ENCODE measurements around the gene CEP295NL. TPM values are rescaled to one million over a fixed set of nuclear protein-coding genes. Genes with fewer than 3 reads are reported as not detected.

Gene CEP295NL
- not detected in 2 replicates for polyA plus RNA-seq

GRCh38 chr17:78903101-78903779 is at the start of gene CEP295NL:
CEP295NL (minus strand) TSS chr17:78903201; CDS start chr17:78901828, 1,373 bp downstream.

GRCh38 chr17:78925234-78925633 is 22.2 kb upstream of the CEP295NL start, which contains the start of gene TIMP2:
TIMP2 (minus strand) TSS chr17:78925387; CDS start chr17:78925088, 299 bp downstream.

GRCh38 chr17:78840780-78841611 is 62.0 kb downstream of the CEP295NL start, which contains the start of gene USP36:
USP36 (minus strand) TSS chr17:78840814; CDS start chr17:78836363, 4,451 bp downstream.

Other genes starting within 250 kb of the CEP295NL start
- gene CYTH1, start 120.9 kb downstream of the CEP295NL start, polyA plus RNA-seq: 4.4 and 7.8 TPM in 2 replicates
- gene USP36, start 62.4 kb downstream of the CEP295NL start, polyA plus RNA-seq: 9.6 and 10.5 TPM in 2 replicates
- 8.4 and 15.3 TPM in 2 replicates for gene TIMP2, start 22.2 kb upstream of the CEP295NL start, polyA plus RNA-seq
- 27.1 and 29.0 TPM in 2 replicates for gene LGALS3BP, start 76.7 kb upstream of the CEP295NL start, polyA plus RNA-seq
- gene CANT1, start 106.6 kb upstream of the CEP295NL start, polyA plus RNA-seq: 5.1 and 9.3 TPM in 2 replicates
- 0.15 TPM in 1 of 2 replicates, not detected in the other for gene C1QTNF1, start 121.0 kb upstream of the CEP295NL start, polyA plus RNA-seq
- gene ENGASE, start 171.6 kb upstream of the CEP295NL start, polyA plus RNA-seq: 0.27 and 0.35 TPM in 2 replicates

All from Purkinje cell (primary cell).